NOMO-1 treated with dmso at 0.1 percent for 144 hours (cell line): ENCODE data around the gene FDCSP.
"Not testable (repeated sequence)": the region's sequence is repeated elsewhere in the genome, so short reads cannot be mapped to it uniquely, and the experiment has no call there.

Experiments used
- DNase-seq: peaks from one replicate; lab custom pipeline; 2025; ENCODE audit not compliant: unreplicated experiment; lab: John Stamatoyannopoulos, UW

Gene FDCSP

GRCh38 chr4:70239131-70239883, 13.4 kb downstream of the FDCSP start:
- no peak for DNase-seq

- DNase-seq, result no peak
Observed at GRCh38 chr4:70239884-70240591, 14.1 kb downstream of the FDCSP start.

- not testable (repeated sequence) for DNase-seq
Observed at GRCh38 chr4:70242297-70242696, 16.4 kb downstream of the FDCSP start, which contains the start of gene CSN3. Gene CSN3, plus strand, starts transcription at chr4:70242597. Its CDS starts 2,223 bp downstream, at chr4:70244820.

- no peak for DNase-seq
Observed at GRCh38 chr4:70243091-70243490, 17.2 kb downstream of the FDCSP start.

- DNase-seq, result no peak
Observed at GRCh38 chr4:70251250-70251944, 25.5 kb downstream of the FDCSP start.

GRCh38 chr4:70251945-70252277, 26.0 kb downstream of the FDCSP start:
- no peak for DNase-seq

GRCh38 chr4:70269674-70270073, 43.8 kb downstream of the FDCSP start:
- DNase-seq, result no peak

GRCh38 chr4:70277121-70277520, 51.2 kb downstream of the FDCSP start:
- DNase-seq, result no peak

GRCh38 chr4:70280567-70280966, 54.6 kb downstream of the FDCSP start:
- DNase-seq, result no peak
